ENCODE results near the gene ATOH8.

The ATOH8 gene

DNA sequence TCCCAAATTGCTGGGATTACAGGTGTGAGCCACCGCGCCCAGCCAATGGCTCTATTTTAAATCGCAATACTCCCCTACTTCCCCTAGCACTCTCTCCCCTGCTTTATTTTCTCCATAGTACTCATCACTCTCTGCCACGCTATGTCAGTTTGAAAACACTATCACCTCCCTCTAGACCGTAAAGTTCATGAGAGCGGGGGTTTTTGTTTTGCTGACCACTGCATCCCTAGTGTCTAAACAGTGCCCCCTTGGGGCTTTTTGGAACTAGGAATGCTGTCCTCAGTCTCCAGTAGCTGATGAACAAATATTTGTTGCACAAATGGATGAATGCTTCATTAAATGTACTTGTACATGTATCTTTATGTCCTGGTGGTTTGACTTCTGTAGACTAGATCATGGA, 44.1 kb downstream of the ATOH8 start:
- Histone ChIP-seq H3K9me3 (ENCODE audit: control insufficient read depth in 2 of 2, low read length in 2 of 2) (peaks cover 0 to 8% of the 10 kb centered on the region in 2 donors), H3K27ac (ENCODE audit: low read depth in 2 of 2, low read length in 2 of 2) (no peak overlapping the region), H3K4me1 (ENCODE audit: control insufficient read depth in 2 of 2, insufficient read depth in 2 of 2, low read length in 2 of 2) (peaks cover 0 to 3% of the 10 kb centered on the region in 2 donors), H3K4me3 (ENCODE audit: low read length in 2 of 2) (no peak overlapping the region), H3K9ac (ENCODE audit: low read depth in 1 of 2, low read length in 2 of 2) (no peak overlapping the region), H3K36me3 (ENCODE audit: control insufficient read depth in 2 of 2, insufficient read depth in 2 of 2, low read length in 2 of 2) (no peaks in the 10 kb centered on the region), H3K27me3 (ENCODE audit: control insufficient read depth in 2 of 2, insufficient read depth in 2 of 2, low read length in 2 of 2) (no peaks in the 10 kb centered on the region)

DNA sequence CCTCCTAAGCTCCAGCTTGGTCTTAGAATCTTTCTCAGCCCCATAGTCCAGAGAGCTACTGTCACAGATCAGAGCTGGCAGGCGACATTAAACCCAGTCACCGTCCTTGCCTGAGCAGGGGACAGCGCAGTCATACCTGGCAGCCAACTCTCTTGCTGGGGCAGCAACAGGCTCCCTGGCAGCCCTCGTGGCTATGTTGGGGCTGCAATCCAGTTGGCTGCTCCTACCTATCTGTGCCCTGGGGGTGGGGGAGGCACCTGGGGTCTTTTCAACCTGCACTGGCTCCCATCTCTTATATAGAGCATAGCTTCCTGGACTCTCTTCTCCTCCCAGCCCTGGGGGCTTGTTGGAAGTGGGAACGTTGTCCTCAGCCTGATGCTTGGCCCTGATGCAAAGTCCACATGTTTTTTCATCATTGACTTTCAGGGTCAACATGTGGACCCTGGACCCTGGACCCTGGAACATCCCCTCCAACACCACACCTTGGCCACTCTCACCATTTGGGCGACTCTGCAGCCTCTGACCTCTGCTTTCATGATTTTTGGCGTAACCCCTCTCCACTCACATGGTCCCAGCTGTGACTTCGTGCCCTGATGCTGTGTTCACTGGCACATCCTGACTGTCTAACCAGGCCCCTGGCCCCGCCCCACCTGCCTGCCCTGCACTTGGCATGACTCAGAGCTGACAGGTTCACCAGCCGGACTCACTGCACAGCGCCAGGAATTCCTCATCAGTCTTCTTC, 45.6 kb downstream of the ATOH8 start:
- Histone ChIP-seq H3K4me1 (ENCODE audit: control insufficient read depth in 2 of 2, insufficient read depth in 2 of 2, low read length in 2 of 2) (peaks cover 0 to 3% of the 10 kb centered on the region in 2 donors), H3K9ac (ENCODE audit: low read depth in 1 of 2, low read length in 2 of 2) (no peak overlapping the region), H3K27me3 (ENCODE audit: control insufficient read depth in 2 of 2, insufficient read depth in 2 of 2, low read length in 2 of 2) (no peaks in the 10 kb centered on the region), H3K9me3 (ENCODE audit: control insufficient read depth in 2 of 2, low read length in 2 of 2) (peaks cover 0 to 8% of the 10 kb centered on the region in 2 donors), H3K4me3 (ENCODE audit: low read length in 2 of 2) (no peak overlapping the region), H3K27ac (ENCODE audit: low read depth in 2 of 2, low read length in 2 of 2) (no peak overlapping the region), H3K36me3 (ENCODE audit: control insufficient read depth in 2 of 2, insufficient read depth in 2 of 2, low read length in 2 of 2) (no peaks in the 10 kb centered on the region)

DNA sequence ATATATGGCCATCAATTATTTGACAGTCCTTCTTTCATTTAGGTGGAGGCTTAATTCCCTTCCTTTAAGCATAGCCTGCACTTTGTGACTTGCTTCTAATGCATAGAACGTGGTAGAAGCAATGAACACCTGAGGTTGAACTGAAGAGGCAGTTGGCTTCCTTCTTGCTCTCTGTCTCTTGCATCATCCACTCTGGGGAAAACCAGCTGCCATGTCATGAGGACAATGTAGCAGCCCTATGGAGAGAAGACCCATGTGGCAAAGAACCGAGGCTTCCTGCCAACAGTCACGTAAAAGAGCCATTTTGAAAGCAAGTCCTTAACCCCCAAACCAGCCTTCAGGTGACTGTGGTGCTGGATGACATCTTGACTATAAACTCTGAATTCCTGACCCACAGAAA, 46.8 kb downstream of the ATOH8 start:
- Histone ChIP-seq H3K9me3 (ENCODE audit: control insufficient read depth in 2 of 2, low read length in 2 of 2) (peaks cover 0 to 8% of the 10 kb centered on the region in 2 donors), H3K36me3 (ENCODE audit: control insufficient read depth in 2 of 2, insufficient read depth in 2 of 2, low read length in 2 of 2) (no peaks in the 10 kb centered on the region), H3K27ac (ENCODE audit: low read depth in 2 of 2, low read length in 2 of 2) (no peak overlapping the region), H3K9ac (ENCODE audit: low read depth in 1 of 2, low read length in 2 of 2) (no peak overlapping the region), H3K27me3 (ENCODE audit: control insufficient read depth in 2 of 2, insufficient read depth in 2 of 2, low read length in 2 of 2) (no peaks in the 10 kb centered on the region), H3K4me1 (ENCODE audit: control insufficient read depth in 2 of 2, insufficient read depth in 2 of 2, low read length in 2 of 2) (peaks cover 0 to 3% of the 10 kb centered on the region in 2 donors), H3K4me3 (ENCODE audit: low read length in 2 of 2) (no peak overlapping the region)

DNA sequence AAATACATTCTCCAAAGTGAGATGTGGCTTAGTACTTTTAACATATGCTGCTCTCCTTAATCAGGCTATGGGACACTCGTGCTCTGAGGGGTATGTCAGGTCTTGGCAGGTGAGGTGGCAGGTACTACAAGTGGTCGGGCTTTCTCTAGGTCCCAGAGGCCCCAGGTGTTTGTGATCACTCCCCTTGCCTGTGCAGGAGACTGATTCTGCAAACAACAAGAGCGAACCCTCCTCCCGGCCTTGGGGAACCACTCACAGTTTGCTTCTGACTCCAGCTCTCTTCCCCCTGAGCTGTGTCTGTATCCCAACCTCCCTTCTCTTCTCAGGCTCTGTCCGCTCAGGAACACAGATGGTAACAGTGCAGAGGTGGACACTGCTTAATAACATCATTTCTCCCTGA, 48.1 kb downstream of the ATOH8 start:
- H3K27me3 ChIP-seq (ENCODE audit: control insufficient read depth in 2 of 2, insufficient read depth in 2 of 2, low read length in 2 of 2), result no peaks in the 10 kb centered on the region
- no peak overlapping the region for H3K4me3 ChIP-seq (ENCODE audit: low read length in 2 of 2)
- H3K27ac ChIP-seq (ENCODE audit: low read depth in 2 of 2, low read length in 2 of 2), result no peak overlapping the region
- H3K9me3 ChIP-seq (ENCODE audit: control insufficient read depth in 2 of 2, low read length in 2 of 2), result peaks cover 0 to 8% of the 10 kb centered on the region in 2 donors
- no peak overlapping the region for H3K9ac ChIP-seq (ENCODE audit: low read depth in 1 of 2, low read length in 2 of 2)
- H3K36me3 ChIP-seq (ENCODE audit: control insufficient read depth in 2 of 2, insufficient read depth in 2 of 2, low read length in 2 of 2), result no peaks in the 10 kb centered on the region
- peaks cover 0 to 4% of the 10 kb centered on the region in 2 donors for H3K4me1 ChIP-seq (ENCODE audit: control insufficient read depth in 2 of 2, insufficient read depth in 2 of 2, low read length in 2 of 2)

DNA sequence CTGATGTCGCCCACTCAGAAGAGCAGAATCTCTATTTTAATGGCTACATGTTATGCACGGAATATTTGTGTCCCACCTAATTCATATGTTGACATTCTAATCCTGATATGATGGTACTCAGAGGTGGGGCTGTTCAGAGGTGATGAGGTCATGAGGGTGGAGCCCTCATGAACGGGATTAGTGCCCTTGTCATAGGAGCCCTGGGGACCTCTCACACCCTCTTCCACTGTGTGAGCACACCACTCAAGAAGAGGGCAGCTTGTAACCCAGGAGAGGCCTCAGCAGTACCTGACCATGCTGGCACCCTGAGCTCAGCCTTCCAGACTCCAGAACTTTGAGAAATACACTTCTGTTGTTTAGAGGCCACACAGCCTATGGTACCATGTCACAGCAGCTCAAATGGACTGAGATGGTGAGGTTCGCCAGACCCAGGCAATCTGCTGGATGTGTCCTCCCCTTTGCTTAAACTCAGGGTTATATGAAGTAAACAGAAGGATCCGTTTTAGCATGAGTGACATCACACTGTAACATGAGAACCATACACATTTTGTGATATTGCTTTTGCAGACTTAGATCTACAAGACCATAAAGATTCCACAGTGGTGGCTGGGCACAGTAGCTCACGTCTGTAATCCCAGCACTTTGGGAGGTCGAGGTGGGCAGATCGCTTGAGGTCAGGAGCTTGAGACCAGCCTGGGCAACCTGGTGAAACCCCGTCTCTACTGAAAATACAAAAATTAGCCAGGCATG, 48.7 kb downstream of the ATOH8 start:
- Histone ChIP-seq H3K4me1 (ENCODE audit: control insufficient read depth in 2 of 2, insufficient read depth in 2 of 2, low read length in 2 of 2) (peaks cover 0 to 4% of the 10 kb centered on the region in 2 donors), H3K27me3 (ENCODE audit: control insufficient read depth in 2 of 2, insufficient read depth in 2 of 2, low read length in 2 of 2) (no peaks in the 10 kb centered on the region), H3K36me3 (ENCODE audit: control insufficient read depth in 2 of 2, insufficient read depth in 2 of 2, low read length in 2 of 2) (no peaks in the 10 kb centered on the region), H3K4me3 (ENCODE audit: low read length in 2 of 2) (no peak overlapping the region), H3K27ac (ENCODE audit: low read depth in 2 of 2, low read length in 2 of 2) (no peak overlapping the region), H3K9me3 (ENCODE audit: control insufficient read depth in 2 of 2, low read length in 2 of 2) (peaks cover 0 to 8% of the 10 kb centered on the region in 2 donors), H3K9ac (ENCODE audit: low read depth in 1 of 2, low read length in 2 of 2) (no peak overlapping the region)

DNA sequence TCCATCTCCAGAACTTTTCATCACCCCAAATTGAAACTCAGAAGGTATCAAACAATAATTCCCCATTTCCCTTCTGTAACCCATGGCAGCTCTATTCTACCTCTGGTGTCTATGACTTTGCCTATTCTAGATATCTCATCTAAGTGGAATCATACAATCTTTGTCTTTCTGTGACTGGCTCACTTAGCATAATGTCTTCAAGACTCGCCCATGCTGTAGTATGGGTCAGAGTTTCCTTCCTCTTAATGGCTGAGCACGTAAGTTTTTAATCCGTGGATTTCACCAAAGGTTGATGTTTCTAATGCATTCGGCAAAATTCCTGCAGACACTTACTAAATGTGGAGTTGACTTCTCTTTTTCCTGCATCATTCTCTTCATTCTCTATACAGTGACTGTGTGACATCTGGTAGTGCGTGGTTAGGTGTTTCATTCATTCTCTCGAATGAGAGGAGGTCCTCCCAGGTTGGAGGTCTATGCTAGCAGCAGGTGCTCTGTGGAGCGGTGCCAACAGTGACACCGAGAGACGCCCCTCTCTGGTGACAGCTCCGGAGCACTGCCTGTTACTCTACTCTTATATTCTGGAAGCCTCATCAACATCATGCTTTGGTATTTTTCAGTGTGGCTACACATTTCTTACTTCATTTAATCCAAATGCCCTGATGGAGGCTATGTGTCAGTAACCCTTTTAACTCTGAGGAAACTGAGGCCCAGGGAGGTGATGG, 50.1 kb downstream of the ATOH8 start:
- Histone ChIP-seq H3K9ac (ENCODE audit: low read depth in 1 of 2, low read length in 2 of 2) (no peak overlapping the region), H3K27me3 (ENCODE audit: control insufficient read depth in 2 of 2, insufficient read depth in 2 of 2, low read length in 2 of 2) (no peaks in the 10 kb centered on the region), H3K27ac (ENCODE audit: low read depth in 2 of 2, low read length in 2 of 2) (no peak overlapping the region), H3K4me3 (ENCODE audit: low read length in 2 of 2) (no peak overlapping the region), H3K36me3 (ENCODE audit: control insufficient read depth in 2 of 2, insufficient read depth in 2 of 2, low read length in 2 of 2) (no peaks in the 10 kb centered on the region), H3K9me3 (ENCODE audit: control insufficient read depth in 2 of 2, low read length in 2 of 2) (peaks cover 0 to 8% of the 10 kb centered on the region in 2 donors), H3K4me1 (ENCODE audit: control insufficient read depth in 2 of 2, insufficient read depth in 2 of 2, low read length in 2 of 2) (peaks cover 0 to 4% of the 10 kb centered on the region in 2 donors)

DNA sequence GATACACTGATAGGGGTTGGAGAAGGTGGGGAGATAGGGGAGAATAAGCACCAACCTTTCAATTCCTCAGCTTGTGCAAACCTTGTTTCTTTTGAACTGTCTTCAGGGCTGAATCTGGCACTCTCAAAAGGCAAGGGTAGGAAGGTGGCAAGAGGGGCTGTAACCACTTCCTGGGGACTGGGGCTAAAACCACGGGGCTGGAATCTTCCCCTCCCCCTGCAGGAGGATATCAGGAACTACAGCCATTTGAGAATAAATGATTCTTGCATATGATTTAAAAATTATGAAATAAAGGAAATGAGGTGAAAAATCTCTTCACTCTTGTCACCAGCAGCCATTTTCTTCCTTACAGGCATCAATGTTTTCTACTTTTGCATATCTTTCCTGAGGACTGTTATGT, 50.8 kb downstream of the ATOH8 start:
- H3K36me3 ChIP-seq (ENCODE audit: control insufficient read depth in 2 of 2, insufficient read depth in 2 of 2, low read length in 2 of 2), result no peaks in the 10 kb centered on the region
- H3K9me3 ChIP-seq (ENCODE audit: control insufficient read depth in 2 of 2, low read length in 2 of 2), result peaks cover 0 to 8% of the 10 kb centered on the region in 2 donors
- H3K4me1 ChIP-seq (ENCODE audit: control insufficient read depth in 2 of 2, insufficient read depth in 2 of 2, low read length in 2 of 2), result peaks cover 0 to 4% of the 10 kb centered on the region in 2 donors
- H3K4me3 ChIP-seq (ENCODE audit: low read length in 2 of 2), result no peak overlapping the region
- H3K27me3 ChIP-seq (ENCODE audit: control insufficient read depth in 2 of 2, insufficient read depth in 2 of 2, low read length in 2 of 2), result no peaks in the 10 kb centered on the region
- H3K27ac ChIP-seq (ENCODE audit: low read depth in 2 of 2, low read length in 2 of 2), result no peak overlapping the region
- H3K9ac ChIP-seq (ENCODE audit: low read depth in 1 of 2, low read length in 2 of 2), result no peak overlapping the region

DNA sequence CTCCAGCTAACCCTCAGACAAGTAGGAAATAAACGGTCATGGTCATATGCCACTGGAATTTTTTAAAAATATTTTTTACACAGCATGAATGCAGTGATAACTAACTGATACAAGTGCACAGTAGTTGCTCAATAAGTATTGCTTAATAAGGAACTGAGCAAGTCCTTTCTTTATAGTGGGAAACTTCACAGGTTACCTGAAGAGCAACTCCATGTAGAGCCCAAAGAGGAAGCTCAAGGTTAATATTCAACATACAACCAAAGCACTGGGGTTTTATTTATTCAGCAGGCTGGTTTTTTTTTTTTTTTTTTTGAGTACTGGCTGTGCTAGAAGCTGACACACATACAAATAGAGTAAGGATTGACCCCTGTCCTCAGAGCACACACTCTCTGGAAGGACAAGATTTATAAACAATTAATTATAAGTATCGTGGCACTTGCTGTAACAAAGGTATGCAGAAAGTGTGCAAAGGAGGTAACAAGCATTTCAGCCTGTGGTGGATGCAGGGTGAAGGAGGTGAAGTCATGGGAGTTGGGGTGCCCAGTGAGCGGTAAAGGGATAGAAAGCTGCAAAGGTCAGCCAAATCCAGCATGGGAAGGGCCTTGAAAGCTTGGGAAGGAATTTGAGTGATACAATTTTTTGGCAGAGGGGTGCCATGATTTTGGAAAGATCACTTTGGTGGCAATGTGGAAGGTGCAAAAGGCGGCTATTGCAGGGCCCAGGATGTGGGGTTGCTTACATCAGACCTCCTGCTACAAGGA, 52.7 kb downstream of the ATOH8 start:
- Histone ChIP-seq H3K4me3 (ENCODE audit: low read length in 2 of 2) (no peak overlapping the region), H3K27me3 (ENCODE audit: control insufficient read depth in 2 of 2, insufficient read depth in 2 of 2, low read length in 2 of 2) (no peaks in the 10 kb centered on the region), H3K9me3 (ENCODE audit: control insufficient read depth in 2 of 2, low read length in 2 of 2) (peaks cover 0 to 4% of the 10 kb centered on the region in 2 donors), H3K36me3 (ENCODE audit: control insufficient read depth in 2 of 2, insufficient read depth in 2 of 2, low read length in 2 of 2) (no peaks in the 10 kb centered on the region), H3K4me1 (ENCODE audit: control insufficient read depth in 2 of 2, insufficient read depth in 2 of 2, low read length in 2 of 2) (peaks cover 9 to 10% of the 10 kb centered on the region in 2 donors), H3K9ac (ENCODE audit: low read depth in 1 of 2, low read length in 2 of 2) (no peak overlapping the region), H3K27ac (ENCODE audit: low read depth in 2 of 2, low read length in 2 of 2) (no peak overlapping the region)

DNA sequence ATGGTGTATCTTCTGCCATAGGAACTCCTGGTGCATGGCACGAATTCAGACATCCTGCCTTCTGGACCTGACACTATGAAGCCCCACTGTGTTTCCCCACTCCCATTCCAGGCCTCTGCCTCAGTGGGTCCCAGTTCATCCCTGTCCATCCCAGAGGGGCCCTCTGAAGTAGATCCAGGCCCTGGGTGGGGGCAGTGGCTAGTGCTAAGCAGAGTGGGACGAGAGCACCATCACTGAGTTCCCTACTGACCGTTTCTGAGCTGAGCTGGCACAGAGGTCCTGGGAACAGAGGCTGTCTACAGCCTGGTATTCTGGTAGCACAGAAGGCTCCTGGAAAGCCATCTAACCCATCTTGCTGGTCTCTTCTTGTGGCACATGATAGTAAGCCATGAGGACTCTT, 54.0 kb downstream of the ATOH8 start:
- Histone ChIP-seq H3K4me1 (ENCODE audit: control insufficient read depth in 2 of 2, insufficient read depth in 2 of 2, low read length in 2 of 2) (peaks cover 11% of the 10 kb centered on the region in 2 donors), H3K9me3 (ENCODE audit: control insufficient read depth in 2 of 2, low read length in 2 of 2) (no peaks in the 10 kb centered on the region), H3K27ac (ENCODE audit: low read depth in 2 of 2, low read length in 2 of 2) (no peak overlapping the region), H3K4me3 (ENCODE audit: low read length in 2 of 2) (no peak overlapping the region), H3K9ac (ENCODE audit: low read depth in 1 of 2, low read length in 2 of 2) (no peak overlapping the region), H3K27me3 (ENCODE audit: control insufficient read depth in 2 of 2, insufficient read depth in 2 of 2, low read length in 2 of 2) (peaks cover 0 to 3% of the 10 kb centered on the region in 2 donors), H3K36me3 (ENCODE audit: control insufficient read depth in 2 of 2, insufficient read depth in 2 of 2, low read length in 2 of 2) (no peaks in the 10 kb centered on the region)

All from mucosa of rectum (tissue), 2 donors.